ENCODE measurements around the gene MTHFD2L.

DNA sequence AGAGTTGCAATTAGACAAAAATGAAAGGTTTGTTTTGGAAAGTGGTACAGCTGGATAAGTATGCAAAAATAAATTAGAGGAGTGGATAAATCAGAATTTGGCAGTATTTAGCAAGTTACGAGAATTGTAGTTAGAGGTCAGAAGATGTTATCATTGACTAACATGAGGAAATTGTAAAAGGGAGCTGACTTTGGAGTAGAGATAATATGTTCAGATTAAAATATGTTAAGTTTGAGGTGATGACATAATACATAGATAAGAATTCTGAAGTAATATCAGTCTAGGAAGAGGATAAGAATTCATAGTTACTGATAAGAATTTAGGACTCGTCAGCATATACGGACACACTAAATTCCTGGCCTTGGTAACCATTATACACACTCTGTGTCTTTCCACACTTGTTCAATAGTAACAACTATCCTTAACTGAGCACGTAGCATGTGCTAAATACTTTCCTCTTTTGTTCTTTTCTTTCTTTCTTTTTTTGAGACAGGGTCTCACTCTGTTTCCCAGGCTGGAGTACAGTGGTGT lies 146.2 kb downstream of the MTHFD2L start:
- TF ChIP-seq EZH2 (IDR thresholded peaks at IDR 0.05; ENCODE audit: borderline replicate concordance, low read depth, low read length, severe bottlenecking), result no peak
- TF ChIP-seq, protein P1, sequence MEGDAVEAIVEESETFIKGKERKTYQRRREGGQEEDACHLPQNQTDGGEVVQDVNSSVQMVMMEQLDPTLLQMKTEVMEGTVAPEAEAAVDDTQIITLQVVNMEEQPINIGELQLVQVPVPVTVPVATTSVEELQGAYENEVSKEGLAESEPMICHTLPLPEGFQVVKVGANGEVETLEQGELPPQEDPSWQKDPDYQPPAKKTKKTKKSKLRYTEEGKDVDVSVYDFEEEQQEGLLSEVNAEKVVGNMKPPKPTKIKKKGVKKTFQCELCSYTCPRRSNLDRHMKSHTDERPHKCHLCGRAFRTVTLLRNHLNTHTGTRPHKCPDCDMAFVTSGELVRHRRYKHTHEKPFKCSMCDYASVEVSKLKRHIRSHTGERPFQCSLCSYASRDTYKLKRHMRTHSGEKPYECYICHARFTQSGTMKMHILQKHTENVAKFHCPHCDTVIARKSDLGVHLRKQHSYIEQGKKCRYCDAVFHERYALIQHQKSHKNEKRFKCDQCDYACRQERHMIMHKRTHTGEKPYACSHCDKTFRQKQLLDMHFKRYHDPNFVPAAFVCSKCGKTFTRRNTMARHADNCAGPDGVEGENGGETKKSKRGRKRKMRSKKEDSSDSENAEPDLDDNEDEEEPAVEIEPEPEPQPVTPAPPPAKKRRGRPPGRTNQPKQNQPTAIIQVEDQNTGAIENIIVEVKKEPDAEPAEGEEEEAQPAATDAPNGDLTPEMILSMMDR (IDR thresholded peaks at IDR 0.05; ENCODE audit: borderline replicate concordance, extremely low read depth, low read length, poor library complexity, severe bottlenecking), result no peak
